ENCODE results near the gene RILPL1. TPM values are rescaled to one million over a fixed set of nuclear protein-coding genes. Genes with fewer than 3 reads are reported as not detected.

RILPL1 gene
- total and polyA plus RNA-seq, 9 of the 15 experiments (the other 6 are each of a cell fraction or from before 2014, with no cell fraction given): 0.25 to 10.6 (median 8.6) TPM

GRCh38 chr12:123436017-123436964, 97.2 kb downstream of the RILPL1 start, which contains the start of gene RILPL2 (continued):
- TF ChIP-seq ZNF655 (CRISPR knock-in tag; IDR thresholded peaks at IDR 0.05) (no peak), ZSCAN29 (IDR thresholded peaks at IDR 0.05) (no peak), AFF1 (IDR thresholded peaks at IDR 0.05; ENCODE audit: low read depth in 1 of 2, partially characterized antibody in 2 of 2) (no peak), ZNF184 (CRISPR knock-in tag; IDR thresholded peaks at IDR 0.05) (no peak), TFAP4 (CRISPR knock-in tag; IDR thresholded peaks at IDR 0.05; ENCODE audit: borderline replicate concordance) (peak; percentile 74), SIN3A (IDR thresholded peaks at IDR 0.05; ENCODE audit: borderline replicate concordance in 2 of 2, control insufficient read depth in 1 of 2, low read depth in 2 of 2, low read length in 2 of 2) (peak in 1 of 2 experiments; percentile 54; a peak in 1 of 4 replicates), E4F1 (CRISPR knock-in tag; IDR thresholded peaks at IDR 0.05; ENCODE audit: borderline replicate concordance) (no peak), ZNF778 (CRISPR knock-in tag; IDR thresholded peaks at IDR 0.05) (no peak), CEBPZ (IDR thresholded peaks at IDR 0.05; ENCODE audit: borderline replicate concordance, low read depth, low read length) (no peak), GTF2A2 (tag; IDR thresholded peaks at IDR 0.05) (no peak), ADNP (tag; IDR thresholded peaks at IDR 0.05) (no peak)

Measured in K562 (cell line).